Left ventricle myocardium superior (tissue), 1 donor: Measurements from ENCODE around the gene KLLN. TPM values are rescaled to one million over a fixed set of nuclear protein-coding genes. Genes with fewer than 3 reads are reported as not detected.
"Not testable (repeated sequence)": the region's sequence is repeated elsewhere in the genome, so short reads cannot be mapped to it uniquely, and the experiment has no call there.

Source experiments
- ATAC-seq: fragments of 200-7000 bp; cut with Tn5 transposase; one replicate; pipeline ENCODE4 v1.9.1; 2020; ENCODE audit warnings: mild to moderate bottlenecking, moderate library complexity
- DNase-seq: peaks from one replicate; pipeline ENCODE4 v3.0.0-alpha.2; 2020
- intact Hi-C: fragments of 100-400 bp; cut with micrococcal nuclease; formaldehyde crosslinking; loops from one replicate; pipeline ENCODE4 v1.11.0; 2022
- total RNA-seq: library from RNA; stranded (reverse); fragmentation: NEBNext Ultra II Directional; extraction: Animal tissue kit (Norgen Biotek cat#: 25700); gene quantifications from one replicate; pipeline ENCODE4 v1.2.1, GENCODE V29; 2021
- donor health status: DM: no; HTN: yes; CAD: no; lungs with severe emphysema.

KLLN gene
- total RNA-seq, 1 donor from 2014 or later: 0.47 TPM

GRCh38 chr10:87846023-87846422 lies 17.3 kb downstream of the KLLN start:
- ATAC-seq: no peak
- intact Hi-C loops: no loop called here
- no peak for DNase-seq

- DNase-seq (no peak), ATAC-seq (no peak)
- intact Hi-C loops: no loop called here
These were observed 17.7 kb downstream of the KLLN start for GRCh38 chr10:87845624-87845998.

DNA sequence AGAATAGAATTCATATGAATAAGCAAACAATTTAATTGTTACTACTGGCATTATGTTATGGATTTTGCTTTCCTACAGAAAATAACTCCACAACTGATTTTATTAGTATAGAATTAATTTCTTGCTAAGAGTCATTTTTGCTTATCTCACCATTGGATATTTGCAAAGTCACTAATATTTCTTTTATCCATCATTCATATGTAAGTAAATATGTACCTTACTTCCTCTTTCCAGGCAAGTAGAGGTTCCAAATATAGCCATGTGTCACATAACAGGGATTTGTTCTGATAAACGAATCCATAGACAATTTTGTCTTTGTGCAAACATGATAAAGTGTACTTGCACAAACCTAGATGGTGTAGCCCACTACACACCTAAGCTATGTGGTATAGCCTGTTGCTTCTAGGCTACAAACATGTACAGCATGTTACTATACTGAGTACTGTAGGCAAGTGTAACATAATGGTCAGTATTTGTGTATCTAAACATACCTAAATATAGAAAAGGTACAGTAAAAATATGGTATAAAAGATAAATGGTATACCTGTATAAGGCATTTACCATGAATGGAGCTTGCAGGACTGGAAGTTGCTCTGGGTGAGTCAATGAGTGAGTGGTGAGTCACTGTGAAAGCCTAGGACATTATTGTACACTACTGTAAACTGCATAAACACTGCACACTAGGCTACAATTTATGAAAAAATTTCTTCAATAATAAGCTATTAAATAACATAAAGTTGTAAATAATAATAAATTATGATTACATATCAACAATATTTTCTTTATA lies 18.3 kb downstream of the KLLN start:
- intact Hi-C loops: no loop called here
- ATAC-seq (no peak), DNase-seq (no peak)

GRCh38 chr10:87843714-87844113 lies 19.6 kb downstream of the KLLN start:
- ATAC-seq (no peak), DNase-seq (no peak)
- intact Hi-C loops: no loop called here

DNA sequence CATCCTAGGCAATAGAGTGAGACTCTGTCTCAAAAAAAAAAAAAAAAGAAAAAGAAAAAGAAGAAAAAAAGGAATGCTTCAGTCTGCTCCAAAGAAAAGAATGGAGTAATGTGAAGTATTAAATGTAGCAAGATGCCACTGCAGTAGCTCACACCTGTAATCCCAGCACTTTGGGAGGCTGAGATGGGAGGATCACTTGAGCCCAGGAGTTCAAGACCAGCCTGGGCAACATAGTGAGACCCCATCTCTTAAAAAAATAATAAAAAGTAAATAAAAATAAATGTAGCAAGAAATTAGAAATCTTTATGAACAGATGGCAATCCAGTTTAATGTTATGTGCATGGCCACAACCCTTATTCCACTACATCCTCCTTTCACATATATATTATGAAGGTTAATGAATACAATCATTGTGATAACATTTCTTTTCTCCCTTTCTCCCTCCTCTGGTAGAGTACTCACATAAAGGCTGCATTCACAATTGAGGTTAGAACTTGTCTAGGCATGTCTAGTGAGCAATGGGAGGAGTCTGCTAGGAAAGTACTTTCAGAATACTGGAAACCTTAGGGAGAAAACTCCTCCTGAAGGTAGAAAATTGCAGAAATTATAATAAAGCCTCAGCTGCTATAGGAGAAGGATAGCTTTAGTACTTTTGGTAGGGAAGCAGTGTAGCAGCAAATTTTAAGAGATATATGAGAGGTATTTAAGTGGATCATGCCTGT lies 20.4 kb downstream of the KLLN start:
- DNase-seq: no peak
- no peak for ATAC-seq
- intact Hi-C loops: no loop called here

GRCh38 chr10:87842220-87842641 lies 21.1 kb downstream of the KLLN start:
- DNase-seq (no peak), ATAC-seq (no peak)
- intact Hi-C loops: no loop called here

- intact Hi-C loops: no loop called here
- DNase-seq: no peak
- ATAC-seq: no peak
These were observed 22.1 kb downstream of the KLLN start for GRCh38 chr10:87841186-87841585.

DNA sequence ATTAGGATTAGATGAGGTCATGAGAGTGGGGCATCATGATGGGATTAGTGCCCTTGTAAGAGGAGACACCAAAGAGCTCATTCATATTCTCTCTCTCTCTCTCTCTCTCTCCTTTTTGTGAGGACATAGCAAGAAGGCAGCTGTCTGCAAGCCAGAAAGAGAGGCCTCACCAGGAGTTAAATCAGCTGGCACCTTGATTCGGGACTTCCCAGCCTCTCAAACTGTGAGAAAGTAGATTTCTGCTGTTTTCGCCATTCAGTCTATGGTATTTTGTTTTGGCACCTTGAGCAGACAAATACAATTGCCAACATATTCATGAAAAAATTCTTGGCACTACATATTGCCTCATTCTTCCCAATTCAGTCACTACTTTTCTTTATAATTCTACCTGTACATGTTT lies 24.7 kb downstream of the KLLN start:
- ATAC-seq: no peak

GRCh38 chr10:87837445-87837844 lies 25.9 kb downstream of the KLLN start:
- intact Hi-C loops: no loop called here
- no peak for ATAC-seq
- no peak for DNase-seq

More for the DNA sequence above, 24.7 kb downstream of the KLLN start:
- DNase-seq: no peak
- intact Hi-C loops: no loop called here

DNA sequence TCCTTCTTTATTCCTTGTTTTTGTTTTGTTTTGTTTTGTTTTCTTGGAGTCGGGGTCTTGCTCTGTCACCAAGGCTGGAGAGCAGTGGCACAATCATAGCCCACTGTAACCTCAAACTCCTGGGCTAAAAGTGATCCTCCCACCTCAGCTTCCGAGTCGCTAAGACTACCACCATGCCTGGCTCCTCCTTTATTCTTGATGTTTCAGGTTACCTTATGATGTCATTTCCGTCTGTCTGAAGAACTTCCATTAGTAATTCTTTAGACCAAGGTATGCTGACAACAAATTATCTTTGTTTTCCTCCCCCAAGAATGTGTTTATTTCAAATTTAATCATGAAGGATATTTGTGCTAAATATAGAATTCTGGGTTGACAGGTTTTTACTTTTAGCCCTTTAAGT lies 27.2 kb downstream of the KLLN start:
- ATAC-seq: no peak
- no peak for DNase-seq
- intact Hi-C loops: no loop called here

DNA sequence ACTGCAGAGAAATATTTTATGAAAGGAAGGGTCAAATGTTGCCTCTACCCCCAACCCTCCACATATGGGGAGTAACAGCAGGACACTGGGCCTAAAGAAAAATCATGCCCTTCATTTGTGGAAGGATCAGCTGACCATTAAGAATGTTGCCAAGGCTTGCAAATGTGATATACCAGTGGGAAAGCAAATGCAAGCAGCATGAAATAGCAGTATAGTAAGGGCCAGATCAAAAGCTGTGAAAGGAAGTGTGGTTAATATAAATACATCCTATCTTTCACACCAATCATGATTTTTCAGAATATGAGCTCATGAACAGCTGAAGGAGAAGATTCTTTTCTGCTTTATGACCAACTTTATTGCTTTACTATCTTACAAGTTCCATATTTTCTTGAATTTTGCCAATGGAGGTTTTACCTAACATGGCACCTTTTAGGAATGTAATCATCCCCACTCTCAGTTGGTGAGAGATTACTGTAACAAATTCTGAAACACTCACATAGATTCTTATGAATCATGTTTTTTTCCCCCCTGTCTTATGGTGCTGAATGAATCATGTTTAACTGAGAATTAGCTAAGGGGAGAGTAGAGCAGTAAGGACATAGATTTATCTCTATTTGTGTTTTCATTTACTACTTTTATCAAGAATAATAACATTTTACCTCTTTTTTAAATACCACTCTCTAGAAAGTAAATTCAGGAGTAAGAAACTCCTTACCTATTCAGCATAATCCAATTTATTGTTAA lies 33.2 kb downstream of the KLLN start:
- intact Hi-C loops: no loop called here
- no peak for DNase-seq
- ATAC-seq: no peak

- ATAC-seq, intact Hi-C loops, DNase-seq: not testable (repeated sequence)
These were observed 34.3 kb downstream of the KLLN start for GRCh38 chr10:87829051-87829450.

DNA sequence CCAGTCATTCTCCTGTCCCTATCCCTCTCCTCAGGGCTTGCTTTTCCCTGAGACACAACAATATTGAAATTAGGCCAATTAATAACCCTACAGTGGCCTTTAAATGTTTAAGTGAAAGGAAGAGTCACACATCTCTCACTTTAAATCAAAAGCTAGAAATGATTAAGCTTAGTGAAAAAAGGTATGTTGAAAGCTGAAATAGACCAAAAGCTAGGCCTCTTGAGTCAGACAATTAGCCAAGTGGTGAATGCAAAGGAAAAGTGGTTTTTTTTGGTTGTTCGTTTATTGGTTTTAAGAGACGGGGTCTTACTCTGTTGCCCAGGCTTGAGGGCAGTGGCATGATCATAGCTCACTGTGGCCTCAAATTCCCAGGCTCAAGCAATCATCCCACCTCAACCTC lies 35.7 kb downstream of the KLLN start:
- DNase-seq (no peak), ATAC-seq (no peak)
- intact Hi-C loops: no loop called here

GRCh38 chr10:87826653-87827052 lies 36.7 kb downstream of the KLLN start:
- DNase-seq (no peak), ATAC-seq (no peak)
- intact Hi-C loops: no loop called here

- no peak for ATAC-seq
- intact Hi-C loops: no loop called here
- DNase-seq: no peak
These were observed 44.1 kb downstream of the KLLN start for GRCh38 chr10:87819289-87819585.

DNA sequence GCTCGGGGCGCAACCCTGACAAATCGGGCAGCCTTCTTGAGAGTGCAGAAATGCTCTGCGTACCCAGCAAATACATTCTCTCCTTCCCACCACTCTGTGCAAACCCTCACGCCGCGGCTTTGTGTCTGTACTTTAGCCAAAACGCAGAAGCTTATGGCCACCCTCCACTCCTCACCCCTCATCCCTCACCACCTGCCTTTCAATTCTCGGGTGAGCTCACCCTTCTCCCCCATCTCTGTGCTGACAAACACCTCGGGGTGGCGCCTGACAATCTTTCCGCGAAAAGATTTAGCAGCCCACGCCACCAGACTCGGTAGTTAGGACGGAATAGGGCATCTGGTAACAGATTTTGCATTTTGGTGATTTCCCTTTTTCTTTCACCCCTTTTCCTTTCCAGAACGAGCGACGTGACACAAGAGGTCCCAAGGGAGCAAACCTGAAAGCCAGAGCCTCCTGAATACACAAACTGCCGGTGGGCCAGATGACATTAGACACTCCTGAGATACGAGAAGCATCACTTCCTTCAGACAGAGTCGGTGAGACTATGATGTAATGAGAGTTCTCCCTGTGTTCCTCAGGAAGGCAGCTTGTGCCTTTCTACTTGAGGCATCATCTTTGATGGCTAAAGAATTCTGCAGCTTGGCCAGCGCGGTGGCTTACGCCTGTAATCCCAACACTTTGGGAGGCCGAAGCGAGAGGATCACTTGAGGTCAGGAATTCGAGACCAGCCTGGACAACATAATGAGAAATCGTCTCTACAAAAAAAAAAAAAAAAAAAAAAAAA lies 44.6 kb downstream of the KLLN start:
- DNase-seq: no peak
- peak; percentile 51 for ATAC-seq
- intact Hi-C loops: no loop called here

DNA sequence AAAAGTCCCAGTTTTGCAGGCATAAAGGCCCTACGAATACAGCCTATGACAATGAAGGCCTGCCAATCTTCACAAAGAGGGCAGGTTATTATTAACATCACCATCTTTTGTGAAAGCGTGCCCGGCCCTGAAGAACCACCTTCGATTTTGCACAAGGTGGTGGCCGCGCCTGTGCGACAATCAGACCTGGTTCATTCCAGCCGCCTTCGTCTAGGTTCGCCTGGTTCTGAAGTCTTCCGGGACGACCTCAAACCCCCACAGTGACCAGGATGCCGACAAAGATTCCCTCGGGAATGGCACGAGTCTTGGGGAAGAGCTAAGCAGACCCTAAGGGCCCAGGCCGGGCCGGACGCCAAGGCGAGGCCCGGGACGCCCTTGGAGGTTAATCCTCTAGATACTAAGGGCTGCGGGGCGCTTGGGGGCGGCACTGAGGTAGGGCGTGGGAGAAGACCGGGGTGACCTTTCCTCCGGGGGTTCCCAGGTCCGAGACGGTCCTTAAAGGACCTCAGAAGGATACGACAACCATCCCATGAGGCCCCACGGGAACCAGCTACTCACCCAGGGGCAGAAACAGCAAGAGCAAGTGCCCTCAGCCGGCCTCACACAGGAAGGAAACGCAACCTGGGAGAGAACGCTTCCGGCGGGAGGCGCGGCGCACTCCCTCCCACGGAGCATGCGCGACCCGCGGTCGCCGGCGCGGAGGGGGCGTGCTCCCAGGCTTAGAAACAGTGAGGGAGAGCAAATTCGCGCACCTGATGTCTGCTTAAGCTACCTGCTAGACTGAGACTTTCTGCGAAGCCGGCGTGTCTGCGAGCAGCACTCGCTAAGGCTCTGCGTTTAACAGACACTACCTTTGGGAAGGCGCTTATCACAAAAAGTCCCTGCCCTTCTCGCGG lies 45.5 kb downstream of the KLLN start, which contains the start of gene ATAD1:
ATAD1 (minus strand) TSS at position 618 of the 896 bp plus-strand sequence. CDS start 3,627 bp downstream, outside the sequence.
- ATAC-seq (peak; percentile 99), DNase-seq (peak; percentile 90)
- intact Hi-C loops: no loop called here

- ATAC-seq (no peak), DNase-seq (no peak)
- intact Hi-C loops: no loop called here
These were observed 46.3 kb downstream of the KLLN start for GRCh38 chr10:87816898-87817608.
